ENCODE measurements around the gene MCU. TPM values are rescaled to one million over a fixed set of nuclear protein-coding genes. Genes with fewer than 3 reads are reported as not detected.
"Not testable (repeated sequence)": the region's sequence is repeated elsewhere in the genome, so short reads cannot be mapped to it uniquely, and the experiment has no call there.

Gene MCU
- total RNA-seq, 1 donor from 2014 or later: 22.0 TPM

- DNase-seq (ENCODE audit: low read depth in 2 of 2): no peak
These were observed 67.6 kb downstream of the MCU start for GRCh38 chr10:72759584-72759983.

DNA sequence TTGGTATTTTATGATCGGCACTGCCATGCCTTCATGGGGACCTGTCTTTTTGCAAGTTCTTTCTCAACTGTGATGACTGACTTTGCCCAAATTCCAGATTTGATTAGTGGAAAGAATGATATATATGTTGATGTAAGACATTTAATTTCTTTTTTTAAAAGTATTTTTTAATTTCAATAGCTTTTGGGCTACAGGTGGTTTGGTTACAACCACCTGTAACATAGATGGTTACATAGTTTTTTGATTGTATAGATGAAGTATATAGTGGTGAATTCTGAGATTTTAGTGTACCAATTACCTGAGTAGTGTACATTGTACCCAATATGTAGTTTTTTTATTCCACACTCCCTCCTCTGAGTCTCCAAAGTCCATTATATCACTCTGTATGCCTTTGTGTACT, 69.6 kb downstream of the MCU start:
- no peak for DNase-seq (ENCODE audit: low read depth in 2 of 2)

- no peak for DNase-seq (ENCODE audit: low read depth in 2 of 2)
These were observed 70.1 kb downstream of the MCU start for GRCh38 chr10:72762042-72762441.

- no peak for DNase-seq (ENCODE audit: low read depth in 2 of 2)
These were observed 71.3 kb downstream of the MCU start for GRCh38 chr10:72763201-72763600.

- no peak for DNase-seq (ENCODE audit: low read depth in 2 of 2)
These were observed 72.2 kb downstream of the MCU start for GRCh38 chr10:72764151-72764550.

- no peak for DNase-seq (ENCODE audit: low read depth in 2 of 2)
These were observed 73.3 kb downstream of the MCU start for GRCh38 chr10:72765051-72765745.

DNA sequence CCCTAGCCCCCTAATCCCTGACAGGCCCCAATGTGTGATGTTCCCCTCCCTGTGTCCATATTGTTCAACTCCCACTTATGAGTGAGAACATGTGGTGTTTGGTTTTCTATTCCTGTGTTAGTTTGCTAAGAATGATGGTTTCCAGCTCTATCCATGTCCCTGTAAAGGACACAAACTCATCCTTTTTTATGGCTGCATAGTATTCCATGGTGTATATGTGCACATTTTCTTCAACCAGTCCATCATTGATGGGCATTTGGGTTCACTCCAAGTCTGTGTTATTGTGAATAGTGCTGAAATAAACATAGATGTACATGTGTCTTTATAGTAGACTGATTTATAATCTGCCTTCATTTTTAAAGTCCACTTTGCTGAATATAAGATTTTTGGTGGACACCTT, 79.3 kb downstream of the MCU start:
- DNase-seq (ENCODE audit: low read depth in 2 of 2): not testable (repeated sequence)

DNA sequence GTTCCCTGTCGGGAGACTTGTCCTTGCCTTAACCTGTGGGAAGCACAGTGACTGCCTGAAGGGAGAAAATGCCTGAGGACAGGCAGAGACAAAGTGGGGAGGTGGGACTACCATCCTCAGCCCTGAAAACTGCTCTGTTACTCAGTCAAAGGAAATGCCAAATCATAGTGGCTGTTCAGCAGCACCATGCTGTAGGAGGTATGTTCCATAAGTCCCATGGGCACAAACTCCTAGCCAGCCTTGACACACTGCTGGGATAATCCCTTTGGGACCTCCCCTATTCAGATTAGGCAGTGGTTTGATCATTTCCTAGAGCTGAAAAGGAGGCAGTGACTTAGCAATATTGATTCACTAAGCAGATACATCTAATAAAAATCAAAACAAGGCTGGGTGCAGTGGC, 80.1 kb downstream of the MCU start:
- no peak for DNase-seq (ENCODE audit: low read depth in 2 of 2)

DNA sequence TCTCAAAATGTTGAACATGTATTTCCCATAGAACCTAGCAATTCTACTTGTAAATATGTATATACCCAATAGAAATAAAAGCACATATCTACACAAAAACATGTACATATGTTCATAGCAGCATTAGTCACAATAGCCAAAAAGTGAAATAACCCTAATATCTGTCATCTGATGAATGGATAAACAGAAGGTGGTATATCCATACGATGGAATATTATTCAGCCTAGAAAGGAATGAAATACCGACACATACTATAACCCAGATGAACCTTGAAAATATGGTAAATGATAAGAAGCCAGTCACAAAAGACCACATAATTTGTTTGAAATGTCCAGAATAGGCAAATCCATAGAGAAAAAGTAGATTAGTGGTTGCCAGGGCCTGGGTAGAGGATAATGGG, 87.9 kb downstream of the MCU start:
- no peak for DNase-seq (ENCODE audit: low read depth in 2 of 2)

DNA sequence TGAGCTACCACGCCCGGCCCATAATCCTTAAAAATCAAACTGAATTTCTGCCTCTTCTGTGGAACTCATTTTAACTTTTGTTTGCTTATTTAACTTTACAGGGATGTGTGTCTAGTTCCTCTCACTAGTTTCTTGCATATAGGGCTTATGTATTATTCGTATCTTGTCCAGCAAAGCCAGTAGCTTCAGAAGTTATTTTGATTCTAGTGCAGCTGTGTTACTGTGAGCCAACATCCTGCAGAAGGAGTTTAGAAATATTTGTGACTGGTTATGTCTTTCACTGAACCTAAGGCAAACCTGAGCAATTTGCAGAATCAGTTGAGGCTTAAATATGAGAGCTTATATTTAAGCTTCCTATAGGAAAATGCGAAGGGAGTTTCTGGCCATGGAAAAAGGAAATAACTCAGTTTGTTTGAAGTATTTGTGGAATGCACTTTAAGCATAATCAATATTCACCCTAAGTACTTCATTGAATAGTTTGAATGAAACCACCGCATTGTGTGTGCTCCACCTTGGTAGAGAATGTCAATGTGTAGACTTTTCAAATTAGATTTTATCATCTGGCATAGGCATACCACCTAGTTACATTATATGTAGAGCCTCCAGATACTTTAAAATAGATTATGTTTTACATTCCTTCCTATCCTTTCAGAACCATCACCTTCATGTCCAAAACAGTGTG, 90.8 kb downstream of the MCU start:
- DNase-seq (ENCODE audit: low read depth in 2 of 2): no peak

GRCh38 chr10:72783410-72783833, 91.5 kb downstream of the MCU start:
- DNase-seq (ENCODE audit: low read depth in 2 of 2): no peak

DNA sequence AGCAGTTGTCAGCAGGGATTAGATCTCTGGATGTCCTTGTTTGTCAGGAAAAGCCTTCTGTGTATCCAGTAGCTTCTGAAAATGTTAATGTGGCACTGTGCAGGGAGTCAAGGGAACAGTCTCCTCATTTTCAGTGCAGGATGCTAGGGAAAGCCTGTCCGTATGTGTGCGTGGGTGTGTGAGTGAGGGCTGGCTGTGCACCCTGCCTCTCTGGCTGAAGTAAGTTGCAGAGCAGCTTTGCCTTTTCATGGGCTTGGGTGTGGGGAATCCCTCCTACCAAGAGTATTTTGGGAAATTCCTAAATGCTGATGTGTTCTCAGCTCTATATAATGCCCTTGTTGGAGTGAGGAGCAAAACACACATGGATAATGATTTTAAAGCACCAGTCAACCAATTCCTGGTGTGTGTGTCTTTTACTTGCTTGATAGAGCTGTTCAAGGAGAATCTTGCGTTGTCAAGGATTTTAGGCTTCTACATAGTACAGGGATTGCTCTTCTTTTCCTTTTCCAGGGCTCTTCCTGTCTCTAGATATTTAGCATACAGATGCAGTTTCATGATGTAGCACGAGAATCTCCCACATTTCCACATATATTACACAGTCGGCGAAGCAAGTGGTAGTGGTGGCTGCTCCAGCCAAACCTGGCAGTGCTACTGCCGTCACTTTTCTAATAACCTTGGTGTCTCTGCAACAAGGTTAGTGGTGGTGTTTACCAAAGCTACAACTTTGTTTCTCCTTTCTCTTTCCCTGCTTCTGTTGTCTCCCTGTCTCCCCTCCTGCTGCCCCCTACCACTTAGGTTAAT, 92.8 kb downstream of the MCU start:
- peak; percentile 44 to 69 for DNase-seq (ENCODE audit: low read depth in 2 of 2)

DNA sequence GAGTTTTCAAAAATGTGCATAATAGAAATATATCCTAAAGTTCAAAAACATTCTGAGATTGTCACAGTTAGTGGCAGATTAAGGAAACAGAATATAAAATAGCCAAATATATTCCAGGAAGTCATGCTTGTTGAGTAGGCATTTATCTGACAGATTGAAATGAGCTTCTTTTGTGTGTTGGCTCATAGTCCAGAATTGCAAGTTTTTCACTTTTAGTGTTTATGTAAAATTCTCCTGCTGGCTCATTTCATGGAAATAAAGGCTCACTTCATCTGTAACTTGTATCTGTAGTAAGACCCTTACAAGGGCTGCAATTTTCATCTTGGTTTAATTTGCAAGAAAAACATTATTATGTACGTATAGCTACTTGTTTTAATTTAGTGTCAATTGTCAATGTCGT, 93.5 kb downstream of the MCU start:
- DNase-seq (ENCODE audit: low read depth in 2 of 2): no peak

- no peak for DNase-seq (ENCODE audit: low read depth in 2 of 2)
These were observed 98.5 kb downstream of the MCU start for GRCh38 chr10:72790216-72790990.

DNA sequence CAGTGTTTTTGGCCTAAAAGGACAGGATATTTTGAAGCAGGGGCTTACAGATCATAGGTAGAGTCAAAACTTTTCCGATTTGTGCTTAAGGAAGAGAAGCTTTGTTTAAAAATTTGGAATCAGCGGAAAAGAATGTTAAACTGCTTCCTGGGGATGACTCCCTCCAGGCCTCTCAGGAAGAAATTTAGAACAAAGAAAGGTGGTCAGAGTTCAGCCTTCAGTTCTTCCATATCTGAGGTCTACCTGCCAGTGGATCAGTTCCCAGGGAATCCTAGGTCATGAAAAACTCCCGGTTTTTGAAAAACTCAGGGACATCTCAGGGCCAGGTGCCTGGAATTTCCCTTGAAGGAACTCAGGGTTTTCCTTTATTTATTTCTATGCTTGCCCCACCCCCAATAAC, 100.3 kb downstream of the MCU start:
- DNase-seq (ENCODE audit: low read depth in 2 of 2): peak; percentile 34 to 49

GRCh38 chr10:72793752-72794151, 101.8 kb downstream of the MCU start:
- no peak for DNase-seq (ENCODE audit: low read depth in 2 of 2)

DNA sequence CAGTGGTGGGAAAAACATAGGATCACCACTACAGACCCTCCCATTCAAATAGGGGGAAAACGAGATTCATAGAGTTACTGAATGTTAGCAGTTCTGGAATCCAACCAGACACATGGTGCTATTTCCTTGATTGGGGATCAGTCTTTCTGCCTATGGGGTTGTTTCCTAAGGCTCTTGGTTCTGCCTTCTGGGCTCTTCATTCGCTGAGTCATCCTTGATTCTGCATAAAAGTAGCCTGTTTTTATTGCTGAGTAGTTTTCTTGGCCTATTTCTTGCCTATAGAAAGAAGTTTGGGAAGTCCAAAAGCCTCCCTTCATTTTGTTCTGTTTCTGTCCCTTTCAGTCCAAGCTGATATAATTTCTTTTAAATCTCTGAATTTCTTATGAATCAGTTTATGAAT, 102.3 kb downstream of the MCU start:
- DNase-seq (ENCODE audit: low read depth in 2 of 2): peak in 1 of 2 donors; percentile 17

- DNase-seq (ENCODE audit: low read depth in 2 of 2): no peak
These were observed 104.1 kb downstream of the MCU start for GRCh38 chr10:72796042-72796441.

GRCh38 chr10:72796538-72796937, 104.6 kb downstream of the MCU start:
- DNase-seq (ENCODE audit: low read depth in 2 of 2): no peak

GRCh38 chr10:72800000-72800740, 108.2 kb downstream of the MCU start:
- peak; percentile 62 to 83 for DNase-seq (ENCODE audit: low read depth in 2 of 2)

- no peak for DNase-seq (ENCODE audit: low read depth in 2 of 2)
These were observed 108.8 kb downstream of the MCU start for GRCh38 chr10:72800741-72801092.

Data from lung microvascular endothelial cell (primary cell).